HepG2 (cell line): ENCODE data around the gene KIF22. TPM values are rescaled to one million over a fixed set of nuclear protein-coding genes. Genes with fewer than 3 reads are reported as not detected.
A peak's percentile ranks its signal among the peaks of the same experiment; 100 is the strongest.

Source experiments
- DMTF1 ChIP-seq: sonication (generic); formaldehyde crosslinking; IDR thresholded peaks from 2 replicates; pipeline ENCODE4 v1.4.0; 2020; ENCODE audit warnings: mild to moderate bottlenecking, missing genetic modification reagents
- KDM6A ChIP-seq: IDR thresholded peaks from 2 replicates; pipeline ENCODE4 v1.6.1; 2016; ENCODE audit warnings: low read depth
- LCORL ChIP-seq, 2 experiments: fragments of 450-650 bp in 1 of 2; sonication (generic) in 1 of 2; formaldehyde crosslinking in 1 of 2; IDR thresholded peaks; 2 replicates each; pipeline versions ENCODE4 v1.5.0 to v1.6.1; 2017 to 2020; ENCODE audit warnings: antibody characterized with exemption in 1 of 2, missing genetic modification reagents in 1 of 2
- MXD1 ChIP-seq: sonication (generic); formaldehyde crosslinking; IDR thresholded peaks from 2 replicates; pipeline ENCODE4 v1.4.0; 2020; ENCODE audit warnings: mild to moderate bottlenecking, missing genetic modification reagents
- NR0B2 ChIP-seq: sonication (generic); formaldehyde crosslinking; IDR thresholded peaks from 2 replicates; pipeline ENCODE4 v1.4.0; 2020; ENCODE audit warnings: mild to moderate bottlenecking, missing genetic modification reagents
- NRL ChIP-seq: sonication (generic); formaldehyde crosslinking; IDR thresholded peaks from 2 replicates; pipeline ENCODE4 v1.5.0; 2020; ENCODE audit warnings: missing genetic modification reagents, mild to moderate bottlenecking, moderate library complexity, borderline replicate concordance
- PHF20 ChIP-seq: sonication (generic); formaldehyde crosslinking; IDR thresholded peaks from 2 replicates; pipeline ENCODE4 v1.5.0; 2020; ENCODE audit warnings: mild to moderate bottlenecking, missing genetic modification reagents
- TBX2 ChIP-seq: sonication (generic); formaldehyde crosslinking; IDR thresholded peaks from 2 replicates; pipeline ENCODE4 v1.5.0; 2020; ENCODE audit warnings: missing genetic modification reagents, mild to moderate bottlenecking, borderline replicate concordance
- TEAD2 ChIP-seq: sonication (generic); formaldehyde crosslinking; IDR thresholded peaks from 2 replicates; pipeline ENCODE4 v1.9.0; 2021; ENCODE audit warnings: missing genetic modification reagents
- ZFP41 ChIP-seq: sonication (generic); formaldehyde crosslinking; IDR thresholded peaks from 2 replicates; pipeline ENCODE4 v1.4.0; 2020; ENCODE audit warnings: mild to moderate bottlenecking, missing genetic modification reagents, borderline replicate concordance
- ZNF207 ChIP-seq: fragments of 450-650 bp; IDR thresholded peaks from 2 replicates; pipeline ENCODE4 v1.6.1; 2016; ENCODE audit warnings: antibody characterized with exemption, borderline replicate concordance
- ZNF296 ChIP-seq: sonication (generic); formaldehyde crosslinking; conservative IDR thresholded peaks from 2 replicates; pipeline ENCODE4 v1.5.0; 2020; ENCODE audit warnings: mild to moderate bottlenecking, missing genetic modification reagents
- ZNF329 ChIP-seq: sonication (generic); formaldehyde crosslinking; IDR thresholded peaks from 2 replicates; pipeline ENCODE4 v1.9.0; 2021; ENCODE audit warnings: low read depth, mild to moderate bottlenecking, missing genetic modification reagents
- ZNF660 ChIP-seq: sonication (generic); formaldehyde crosslinking; IDR thresholded peaks from 2 replicates; pipeline ENCODE4 v1.5.1; 2020; ENCODE audit warnings: mild to moderate bottlenecking, low read depth, missing genetic modification reagents, borderline replicate concordance
- ZNF709 ChIP-seq: sonication (generic); formaldehyde crosslinking; IDR thresholded peaks from 2 replicates; pipeline ENCODE4 v1.5.0; 2020; ENCODE audit warnings: mild to moderate bottlenecking, missing genetic modification reagents
- polyA plus RNA-seq, 8 experiments: library from polyadenylated mRNA; depleted of rRNA in 3 of 8; stranded (reverse) in 7 of 8; unstranded in 1 of 8; fragments of >200 nt; fragmentation: Illumina TruSeq in 4 of 8; extraction: Trizol in 4 of 8; gene quantifications; 2 replicates each; pipeline versions ENCODE4 v1.2.1 to v1.2.3, GENCODE V29; 2011 to 2016; ENCODE audit warnings: low read depth in 4 of 8, missing spikeins in 1 of 8, mixed read lengths in 1 of 8; ENCODE audit not compliant: insufficient read depth in 1 of 8
- total RNA-seq, 5 experiments: library from RNA; depleted of rRNA; stranded (reverse); fragments of >200 nt; fragmentation: Illumina TruSeq; extraction: Trizol; gene quantifications; 2 replicates each; pipeline ENCODE4 v1.2.3, GENCODE V29; 2016; ENCODE audit warnings: low read depth in 1 of 5

Gene KIF22
- total and polyA plus RNA-seq, 2 of the 13 experiments (the other 11 are each of a cell fraction or from before 2014, with no cell fraction given) = 95.8 to 118 TPM

GRCh38 chr16:29812754-29813643, 22.4 kb downstream of the KIF22 start (continued):
- TF ChIP-seq LCORL (IDR thresholded peaks at IDR 0.05) = no peak
- 0 out of 2 replicates have a peak, but pooled peaks have one; percentile 25 for TF ChIP-seq LCORL (CRISPR knock-in tag; IDR thresholded peaks at IDR 0.05)
- no peak for TF ChIP-seq DMTF1 (CRISPR knock-in tag)
- TF ChIP-seq TEAD2 (CRISPR knock-in tag) = no peak
- no peak for TF ChIP-seq ZFP41
- no peak for TF ChIP-seq ZNF709 (CRISPR knock-in tag)
- TF ChIP-seq NRL (CRISPR knock-in tag) = 0 out of 2 replicates have a peak, but pooled peaks have one; percentile 4
- TF ChIP-seq ZNF329 (CRISPR knock-in tag) = no peak
- TF ChIP-seq ZNF660 (CRISPR knock-in tag) = no peak
- TF ChIP-seq ZNF207 = no peak
- TF ChIP-seq ZNF296 = no peak
- TF ChIP-seq PHF20 (CRISPR knock-in tag) = no peak
- TF ChIP-seq MXD1 = no peak
- no peak for TF ChIP-seq KDM6A (CRISPR knock-in tag)
- 0 out of 2 replicates have a peak, but pooled peaks have one; percentile 34 for TF ChIP-seq TBX2 (CRISPR knock-in tag)
- TF ChIP-seq NR0B2 = no peak
- TF ChIP-seq, all 625 proteins: peak for 16
